Heart left ventricle (tissue), 16 donors: Measurements from ENCODE around the gene TTC27. TPM values are rescaled to one million over a fixed set of nuclear protein-coding genes. Genes with fewer than 3 reads are reported as not detected.
A peak's percentile ranks its signal among the peaks of the same experiment; 100 is the strongest.
"Not testable (repeated sequence)": the region's sequence is repeated elsewhere in the genome, so short reads cannot be mapped to it uniquely, and the experiment has no call there.

Experiments
- ATAC-seq, 4 donors: fragments of 200-7000 bp; cut with Tn5 transposase; one replicate each; pipeline ENCODE4 v1.9.1; 2020 to 2022; ENCODE audit warnings: moderate library complexity in 4 of 4, mild to moderate bottlenecking in 3 of 4, moderate number of reproducible peaks in 1 of 4
- DNase-seq, 5 donors: peaks; one replicate each; pipeline ENCODE4 v3.0.0-alpha.2; 2020
- H3K27ac ChIP-seq, 12 donors: fragments of 200-600 bp; sonication (generic) in 4 of 12; one replicate each; pipeline versions ENCODE4 v1.5.0 to v1.8.0; 2016 to 2022; ENCODE audit warnings: mild to moderate bottlenecking in 2 of 12
- H3K27me3 ChIP-seq, 9 donors: fragments of 200-600 bp; sonication (generic) in 2 of 9; one replicate each; pipeline versions ENCODE4 v1.5.1 to v1.8.0; 2016 to 2022; ENCODE audit warnings: mild to moderate bottlenecking in 3 of 9
- H3K36me3 ChIP-seq, 9 donors: fragments of 200-600 bp; sonication (generic) in 2 of 9; one replicate each; pipeline versions ENCODE4 v1.5.0 to v1.8.0; 2018 to 2022; ENCODE audit warnings: mild to moderate bottlenecking in 2 of 9
- H3K4me1 ChIP-seq, 12 donors: fragments of 200-600 bp; sonication (generic) in 4 of 12; one replicate each; pipeline versions ENCODE4 v1.5.0 to v1.8.0; 2016 to 2022; ENCODE audit warnings: mild to moderate bottlenecking in 3 of 12
- H3K4me3 ChIP-seq, 12 donors: fragments of 200-600 bp; sonication (generic) in 4 of 12; one replicate each; pipeline versions ENCODE4 v1.5.0 to v1.8.0; 2017 to 2022; ENCODE audit warnings: mild to moderate bottlenecking in 9 of 12, moderate library complexity in 4 of 12
- H3K9me3 ChIP-seq, 12 donors: fragments of 200-600 bp; sonication (generic) in 4 of 12; one replicate each; pipeline versions ENCODE4 v1.5.0 to v1.8.0; 2016 to 2022; ENCODE audit warnings: mild to moderate bottlenecking in 1 of 12
- CTCF ChIP-seq, 12 donors: fragments of 200-600 bp; sonication (generic) in 4 of 12; IDR thresholded peaks; one replicate each; pipeline versions ENCODE4 v1.5.0 to v1.8.0; 2018 to 2022; ENCODE audit warnings: antibody characterized with exemption in 12 of 12, mild to moderate bottlenecking in 5 of 12
- POLR2A ChIP-seq, 2 donors: fragments of 450-650 bp; IDR thresholded peaks; one replicate each; pipeline ENCODE4 v1.6.1; 2017; ENCODE audit warnings: antibody characterized with exemption in 2 of 2, mild to moderate bottlenecking in 2 of 2, moderate library complexity in 2 of 2
- WGBS, 4 donors: extraction: QIAGEN DNeasy Blood & Tissue Kit in 2 of 4; methylation state at CpG; one replicate each; pipeline versions ENCODE4 v1.1.5 to v1.1.7; 2013 to 2018; 5-methylcytosine and 5-hydroxymethylcytosine counted together
- intact Hi-C, 10 donors: fragments of 100-400 bp; cut with DNase I; formaldehyde crosslinking; loops; one replicate each; pipeline versions ENCODE4 v1.11.1 to v1.14.2; 2022
- polyA plus RNA-seq, 2 donors: library from polyadenylated mRNA; stranded (reverse); fragments of 200-250 nt; gene quantifications; one replicate each; pipeline ENCODE4 v1.2.3, GENCODE V29; 2013
- total RNA-seq, 9 donors: library from RNA; depleted of rRNA in 2 of 9; stranded (reverse); fragments of >200 nt in 2 of 9; fragmentation: NEBNext Ultra II Directional in 3 of 9; extraction: Animal tissue kit (Norgen Biotek cat#: 25700) in 3 of 9; gene quantifications; one replicate each; pipeline versions ENCODE4 v1.1.0 to v1.2.4, GENCODE V29; 2016 to 2023
- donor health status: ischemic (EF 13 %, LVEDD 7.1; RV severe dilation, severe dysfunction).
- donor health status: healthy with polysubstance abuse.
- donor health status: DM: no; HTN: yes; CAD: no.
- donor health status: DM: no; HTN: no; CAD: no.
- donor health status: ischemic (EF 25% LVEDD 6.9; RV normal size, moderate dysfunction).
- donor health status: ischemic (EF 25% LVEDD 5.7; RV mildly dilated, moderate dysfunction).
- donor health status: healthy.
- donor health status: DM: yes; HTN: yes; CAD: no.
- donor health status: ischemic (EF 35%, LVEDD 5.7; RV mildly dilated, moderate dysfunction).
- donor health status: nonischemic (EF 11% LVEDD 7.7; RV severe dilation, severe dysfunction).
- donor health status: DM: yes; HTN: yes; CAD: no.
- donor health status: PGD.
- donor health status: ischemic (EF 29% LVEDD 5.4; RV normal size, mild dysfunction).
- donor health status: nonischemic (EF 23%, LVEDD 6.1; RV moderate dilation, normal function).

The TTC27 gene
- total and polyA plus RNA-seq, 11 donors: 5.2 to 18.1 (median 11.0) TPM

GRCh38 chr2:32838949-32839348 lies 211.1 kb downstream of the TTC27 start:
- H3K27me3 ChIP-seq: no peaks in the 10 kb centered on the region
- H3K36me3 ChIP-seq: no peaks in the 10 kb centered on the region
- ATAC-seq: no peak
- intact Hi-C loops: loop anchor here in 2 of 10 donors (5.0 kb wide), 2 partner anchors 47 to 93 kb away; no protein-coding TSS in a partner anchor
- no peak overlapping the region for H3K4me3 ChIP-seq
- peaks cover 0 to 4% (median 0%) of the 10 kb centered on the region in 12 donors for H3K9me3 ChIP-seq
- no peak for DNase-seq
- H3K27ac ChIP-seq: peak overlapping the region in 1 of 12 donors; percentile 14
- WGBS, 4 donors: 62 to 71% (median 67%) methylated on average over 4 of the region's 4 CpGs
- peaks cover 0 to 33% (median 4%) of the 10 kb centered on the region in 12 donors for H3K4me1 ChIP-seq
- TF ChIP-seq POLR2A (IDR thresholded peaks at IDR 0.05) (no peak), CTCF (IDR thresholded peaks at IDR 0.05) (no peak)

GRCh38 chr2:32841931-32842898 lies 214.4 kb downstream of the TTC27 start:
- peak overlapping the region in 11 of 12 donors; percentile 2 to 74 (median 47) for H3K27ac ChIP-seq
- H3K9me3 ChIP-seq: peaks cover 0 to 4% (median 0%) of the 10 kb centered on the region in 12 donors
- ATAC-seq (peak; percentile 45 to 76 (median 74)), DNase-seq (peak in 1 of 5 donors; percentile 36)
- WGBS, 4 donors: 47 to 62% (median 59%) methylated on average over 11 of the region's 11 CpGs
- TF ChIP-seq CTCF (IDR thresholded peaks at IDR 0.05): no peak
- TF ChIP-seq POLR2A (IDR thresholded peaks at IDR 0.05): no peak
- H3K4me3 ChIP-seq: no peak overlapping the region
- intact Hi-C loops: loop anchor here in 1 of 10 donors (10.0 kb wide), 1 partner anchor 103 kb away; the partner anchor contains the start of gene LTBP1
- H3K4me1 ChIP-seq: peaks cover 0 to 30% (median under 1%) of the 10 kb centered on the region in 12 donors
- H3K27me3 ChIP-seq: no peaks in the 10 kb centered on the region
- no peaks in the 10 kb centered on the region for H3K36me3 ChIP-seq

GRCh38 chr2:32843699-32844098 lies 215.8 kb downstream of the TTC27 start:
- intact Hi-C loops: loop anchor here in 1 of 10 donors (10.0 kb wide), 1 partner anchor 101 kb away; the partner anchor contains the start of gene LTBP1
- TF ChIP-seq POLR2A (IDR thresholded peaks at IDR 0.05): no peak
- no peak for TF ChIP-seq CTCF (IDR thresholded peaks at IDR 0.05)
- 76 to 88% (median 87%) methylated on average over 1 of the region's 1 CpG for WGBS, 4 donors
- Histone ChIP-seq H3K9me3 (peaks cover 0 to 4% (median 0%) of the 10 kb centered on the region in 12 donors), H3K36me3 (no peaks in the 10 kb centered on the region), H3K4me3 (no peak overlapping the region), H3K27ac (no peak overlapping the region), H3K27me3 (no peaks in the 10 kb centered on the region), H3K4me1 (peaks cover 0 to 18% (median 0%) of the 10 kb centered on the region in 12 donors)
- no peak for DNase-seq
- no peak for ATAC-seq

GRCh38 chr2:32844253-32844652 lies 216.4 kb downstream of the TTC27 start:
- Histone ChIP-seq H3K9me3 (peaks cover 0 to 4% (median 0%) of the 10 kb centered on the region in 12 donors), H3K4me1 (peaks cover 0 to 12% (median 0%) of the 10 kb centered on the region in 12 donors), H3K27me3 (no peaks in the 10 kb centered on the region), H3K27ac (no peak overlapping the region), H3K4me3 (no peak overlapping the region), H3K36me3 (no peaks in the 10 kb centered on the region)
- ATAC-seq (no peak), DNase-seq (no peak)
- 54 to 68% (median 62%) methylated on average over 4 of the region's 4 CpGs for WGBS, 4 donors
- intact Hi-C loops: loop anchor here in 1 of 10 donors (10.0 kb wide), 1 partner anchor 101 kb away; the partner anchor contains the start of gene LTBP1
- TF ChIP-seq CTCF (IDR thresholded peaks at IDR 0.05) (no peak), POLR2A (IDR thresholded peaks at IDR 0.05) (no peak)

- H3K9me3 ChIP-seq, H3K4me3 ChIP-seq, H3K27ac ChIP-seq, H3K27me3 ChIP-seq, H3K36me3 ChIP-seq, ATAC-seq, DNase-seq: not testable (repeated sequence)
- WGBS, 4 donors: 88 to 95% (median 93%) methylated on average over 4 of the region's 4 CpGs
- intact Hi-C loops: loop anchor here in 1 of 10 donors (10.0 kb wide), 1 partner anchor 99 kb away; the partner anchor contains the start of gene LTBP1
- peaks cover 0 to 12% (median 0%) of the 10 kb centered on the region in 12 donors for H3K4me1 ChIP-seq
These were observed 218.4 kb downstream of the TTC27 start for GRCh38 chr2:32846274-32846673.
